Subcutaneous adipose tissue (tissue), 4 donors: ENCODE measurements around the gene SPOCK1. TPM values are rescaled to one million over a fixed set of nuclear protein-coding genes. Genes with fewer than 3 reads are reported as not detected.

Experiments used
- total RNA-seq, 4 donors: library from RNA; depleted of rRNA; stranded (reverse); fragments of >200 nt; gene quantifications; one replicate each; pipeline ENCODE4 v1.1.0, GENCODE V29; 2016
- TF ChIP-seq, protein P1 (sequence below): fragments of 450-650 bp; IDR thresholded peaks from one replicate; pipeline ENCODE4 v1.5.1; 2016; ENCODE audit warnings: low read depth, mild to moderate bottlenecking, control low read depth, antibody characterized with exemption, moderate library complexity

The SPOCK1 gene
- total RNA-seq, 4 donors from 2014 or later: 55.2 to 84.6 (median 70.1) TPM

DNA sequence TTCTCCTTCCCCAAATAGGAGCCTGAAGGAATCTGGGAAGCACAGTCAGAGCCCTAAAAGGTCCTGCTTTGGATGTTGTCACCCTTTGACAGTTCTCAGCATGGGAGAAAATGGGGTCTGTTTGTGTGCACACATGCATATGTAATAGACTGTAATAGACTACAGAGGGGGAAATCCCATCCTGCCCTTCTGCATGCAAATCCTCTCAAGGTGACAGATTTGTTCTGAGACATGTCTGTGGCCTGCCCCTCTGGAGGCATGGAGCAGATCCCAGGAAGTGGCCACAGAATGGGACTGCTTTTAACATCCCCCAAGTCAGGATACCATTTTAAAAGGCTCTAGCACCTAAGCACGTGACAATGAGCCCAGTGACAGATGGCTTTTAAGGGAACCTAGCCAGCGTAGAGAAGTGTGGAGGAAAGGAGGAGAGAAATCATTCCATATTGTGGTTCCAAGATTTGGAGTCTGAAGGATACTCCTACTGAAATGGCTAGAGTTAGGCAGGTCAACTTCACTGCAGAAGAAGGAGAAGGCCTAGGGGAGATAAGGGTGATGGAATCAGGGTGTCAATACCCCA is 483.5 kb downstream of the SPOCK1 start:
- TF ChIP-seq, protein P1, sequence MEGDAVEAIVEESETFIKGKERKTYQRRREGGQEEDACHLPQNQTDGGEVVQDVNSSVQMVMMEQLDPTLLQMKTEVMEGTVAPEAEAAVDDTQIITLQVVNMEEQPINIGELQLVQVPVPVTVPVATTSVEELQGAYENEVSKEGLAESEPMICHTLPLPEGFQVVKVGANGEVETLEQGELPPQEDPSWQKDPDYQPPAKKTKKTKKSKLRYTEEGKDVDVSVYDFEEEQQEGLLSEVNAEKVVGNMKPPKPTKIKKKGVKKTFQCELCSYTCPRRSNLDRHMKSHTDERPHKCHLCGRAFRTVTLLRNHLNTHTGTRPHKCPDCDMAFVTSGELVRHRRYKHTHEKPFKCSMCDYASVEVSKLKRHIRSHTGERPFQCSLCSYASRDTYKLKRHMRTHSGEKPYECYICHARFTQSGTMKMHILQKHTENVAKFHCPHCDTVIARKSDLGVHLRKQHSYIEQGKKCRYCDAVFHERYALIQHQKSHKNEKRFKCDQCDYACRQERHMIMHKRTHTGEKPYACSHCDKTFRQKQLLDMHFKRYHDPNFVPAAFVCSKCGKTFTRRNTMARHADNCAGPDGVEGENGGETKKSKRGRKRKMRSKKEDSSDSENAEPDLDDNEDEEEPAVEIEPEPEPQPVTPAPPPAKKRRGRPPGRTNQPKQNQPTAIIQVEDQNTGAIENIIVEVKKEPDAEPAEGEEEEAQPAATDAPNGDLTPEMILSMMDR: no peak

DNA sequence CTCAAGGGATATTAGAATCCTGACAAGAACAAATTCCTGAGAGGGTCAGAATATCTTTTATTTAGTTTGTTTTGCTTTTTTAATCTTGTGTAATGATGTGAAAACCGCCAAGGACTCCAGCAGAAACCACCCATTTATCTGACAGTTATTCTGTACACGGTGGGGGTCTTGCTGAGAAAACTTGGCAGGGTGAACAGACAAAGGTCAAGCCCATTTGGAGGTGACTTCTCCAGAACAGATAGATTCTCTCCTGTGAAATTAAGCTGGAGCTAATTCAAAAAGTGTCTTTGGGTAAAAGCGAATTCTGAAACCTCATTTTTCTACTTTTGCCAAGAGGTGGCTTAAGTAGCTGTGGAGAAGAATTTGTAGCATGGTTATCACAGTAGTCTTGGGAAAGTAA is 484.4 kb downstream of the SPOCK1 start:
- TF ChIP-seq, protein P1: no peak

DNA sequence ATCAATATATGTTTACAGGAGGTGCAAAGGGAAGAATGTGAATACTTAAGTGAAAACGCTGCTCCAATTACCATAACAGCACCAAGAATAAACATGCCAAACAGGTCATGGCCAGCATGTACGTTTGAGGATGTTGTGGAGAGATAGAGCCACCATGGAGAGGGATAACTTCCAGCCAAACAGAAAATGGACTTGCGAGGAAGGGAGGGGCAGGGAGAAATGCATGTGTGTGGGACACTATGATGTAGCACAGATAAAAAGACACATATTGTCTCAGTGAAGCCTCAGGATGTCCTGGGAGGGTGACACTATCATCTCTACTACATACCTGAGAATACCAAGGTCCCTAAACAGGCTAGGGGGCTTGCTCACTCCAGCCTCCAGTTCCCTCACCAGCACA is 488.9 kb downstream of the SPOCK1 start:
- TF ChIP-seq, protein P1: no peak

DNA sequence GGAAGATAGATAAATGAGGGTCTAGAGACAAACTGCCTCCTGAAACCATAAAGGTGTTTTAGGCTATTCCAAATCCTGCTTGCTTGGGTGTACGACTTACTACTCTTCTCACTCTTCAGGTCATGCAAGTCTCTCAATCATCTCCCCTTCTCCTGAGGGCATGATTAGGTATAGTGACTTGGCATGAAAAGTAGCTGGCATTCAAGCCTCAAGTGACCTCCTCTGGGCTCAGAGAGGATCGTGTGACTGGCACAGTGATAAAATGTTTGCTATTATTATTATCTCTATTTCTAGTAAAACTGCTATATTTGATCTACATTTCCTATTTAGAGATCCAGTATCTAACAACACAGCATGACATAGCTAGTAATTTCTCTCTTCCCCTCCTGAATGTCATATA is 494.8 kb downstream of the SPOCK1 start:
- TF ChIP-seq, protein P1: no peak

DNA sequence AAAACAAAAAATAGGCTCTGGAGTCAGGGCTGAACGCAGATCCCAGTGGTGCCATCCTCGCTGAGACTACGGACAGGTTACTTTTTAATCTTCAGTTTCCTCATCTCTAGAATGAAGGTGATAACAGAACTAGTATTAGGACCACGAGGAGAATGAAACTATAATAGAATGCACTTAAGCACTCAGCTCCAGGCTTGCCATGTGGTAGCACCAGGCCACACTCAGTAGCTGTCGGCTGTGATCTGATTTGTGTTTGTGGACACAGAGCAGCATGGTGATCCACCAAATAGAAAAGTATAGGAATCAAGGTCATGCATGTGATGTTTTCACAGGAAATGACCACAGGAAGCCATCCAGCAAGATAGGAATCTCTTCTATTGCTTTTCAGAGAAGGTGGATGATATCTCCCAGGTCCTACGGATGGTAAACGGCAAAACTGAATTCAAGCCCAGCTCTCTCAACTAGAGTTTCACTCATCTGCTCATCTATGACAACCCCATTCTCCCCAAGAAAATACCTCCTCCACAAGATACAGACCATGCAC is 498.0 kb downstream of the SPOCK1 start:
- TF ChIP-seq, protein P1: no peak

DNA sequence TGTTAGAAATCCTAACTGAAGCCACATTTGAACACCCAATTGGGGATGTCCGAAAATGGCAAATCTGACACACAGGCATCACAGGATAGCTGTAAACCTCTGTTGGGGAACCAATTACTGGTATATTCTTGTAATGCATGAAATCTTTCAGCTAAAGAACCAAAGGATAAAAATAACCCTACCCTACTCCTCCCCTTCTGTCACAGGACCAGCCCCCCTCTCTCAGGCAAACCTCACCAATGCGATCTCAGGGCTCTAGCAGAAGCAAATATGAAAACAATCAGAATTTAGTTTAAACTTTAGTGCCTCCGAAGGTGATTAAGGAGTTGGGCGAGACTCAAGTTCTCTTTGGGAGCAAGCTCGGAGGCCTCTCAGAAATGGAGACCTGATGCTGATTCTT is 499.3 kb downstream of the SPOCK1 start:
- TF ChIP-seq, protein P1: no peak

DNA sequence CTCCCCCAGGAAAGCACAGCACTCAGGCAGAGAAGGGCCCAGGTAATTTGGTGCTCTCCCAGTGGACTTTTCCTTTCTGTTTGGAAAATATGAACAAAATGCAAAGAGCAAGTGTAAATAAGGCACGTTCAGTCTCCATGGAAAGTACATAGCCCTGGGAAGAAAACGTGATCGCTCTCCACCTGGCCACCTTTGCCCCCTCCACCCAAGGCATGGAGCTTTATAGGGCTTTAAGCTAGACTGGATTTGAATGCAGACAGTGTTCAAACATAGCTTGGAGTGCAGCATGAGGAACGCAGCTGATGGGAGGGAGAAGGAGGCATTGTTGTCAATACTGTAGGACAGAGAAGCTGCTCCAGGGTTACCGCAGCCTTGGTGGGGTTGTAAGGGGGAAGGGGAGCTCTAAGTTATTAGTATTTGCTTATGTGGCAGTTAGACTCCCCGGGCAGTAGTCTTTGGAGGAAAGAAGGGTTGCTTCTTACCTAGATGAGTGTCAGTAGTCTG is 500.2 kb downstream of the SPOCK1 start:
- TF ChIP-seq, protein P1: no peak
